CD14-positive monocyte (primary cell): Measurements from ENCODE around the gene IPO11. TPM values are rescaled to one million over a fixed set of nuclear protein-coding genes. Genes with fewer than 3 reads are reported as not detected.
"Not testable (repeated sequence)": the region's sequence is repeated elsewhere in the genome, so short reads cannot be mapped to it uniquely, and the experiment has no call there.

Experiments
- DNase-seq, 3 donors: peaks; one replicate each; pipeline ENCODE4 v3.0.0-alpha.2; 2011 to 2022
- H2AFZ ChIP-seq: 2 replicates; pipeline ENCODE4 v1.6.0; 2012; ENCODE audit warnings: mild to moderate bottlenecking, low read depth, low read length, inconsistent platforms; ENCODE audit not compliant: insufficient read depth, poor library complexity, severe bottlenecking
- H3K27ac ChIP-seq, 2 donors: 1 replicate in 1 of 2; 2 replicates in 1 of 2; pipeline ENCODE4 v1.5.1; 2012 to 2013; ENCODE audit warnings: low read length in 2 of 2, control low read depth in 1 of 2, inconsistent platforms in 1 of 2, low read depth in 1 of 2, mild to moderate bottlenecking in 1 of 2
- H3K27me3 ChIP-seq, 2 donors: one replicate each; pipeline versions ENCODE4 v1.6.0 to v1.6.1; 2011 to 2013; ENCODE audit warnings: low read length in 2 of 2; ENCODE audit not compliant: control insufficient read depth in 2 of 2, insufficient read depth in 2 of 2
- H3K36me3 ChIP-seq, 2 donors: replicated peaks in 1 of 2; 1 replicate in 1 of 2; 2 replicates in 1 of 2; pipeline versions ENCODE4 v1.5.1 to v1.6.1; 2012 to 2013; ENCODE audit warnings: low read length in 2 of 2, control low read depth in 1 of 2, inconsistent platforms in 1 of 2, mild to moderate bottlenecking in 1 of 2; ENCODE audit not compliant: insufficient read depth in 2 of 2, control insufficient read depth in 1 of 2
- H3K4me1 ChIP-seq, 2 donors: 1 replicate in 1 of 2; 2 replicates in 1 of 2; pipeline versions ENCODE4 v1.5.1 to v1.6.1; 2012 to 2013; ENCODE audit warnings: low read length in 2 of 2, control low read depth in 1 of 2, inconsistent platforms in 1 of 2, mild to moderate bottlenecking in 1 of 2, moderate library complexity in 1 of 2; ENCODE audit not compliant: insufficient read depth in 2 of 2, control insufficient read depth in 1 of 2
- H3K4me2 ChIP-seq: replicated peaks from 2 replicates; pipeline ENCODE3; 2012; ENCODE audit warnings: low read length, moderate library complexity, mild to moderate bottlenecking; ENCODE audit not compliant: poor library complexity, severe bottlenecking; ENCODE audit errors: extremely low read depth
- H3K4me3 ChIP-seq, 3 experiments: fragments of 200-600 bp in 1 of 3; sonication (generic) in 1 of 3; replicated peaks in 1 of 3; 1 replicate in 2 of 3; 2 replicates in 1 of 3; pipeline ENCODE4 v1.5.1; 2011 to 2013; ENCODE audit warnings: low read length in 3 of 3, mild to moderate bottlenecking in 3 of 3, control low read depth in 2 of 3, low read depth in 2 of 3, inconsistent platforms in 1 of 3, moderate library complexity in 1 of 3
- H3K79me2 ChIP-seq: 2 replicates; pipeline ENCODE4 v1.6.0; 2012; ENCODE audit warnings: mild to moderate bottlenecking, control low read depth, inconsistent platforms, low read length, moderate library complexity; ENCODE audit not compliant: insufficient read depth
- H3K9ac ChIP-seq: 2 replicates; pipeline ENCODE4 v1.6.0; 2017; ENCODE audit warnings: low read length, mild to moderate bottlenecking; ENCODE audit not compliant: insufficient read depth, poor library complexity, severe bottlenecking
- H3K9me3 ChIP-seq, 2 donors: replicated peaks in 1 of 2; 1 replicate in 1 of 2; 2 replicates in 1 of 2; pipeline versions ENCODE4 v1.5.1 to v1.6.1; 2012 to 2013; ENCODE audit warnings: low read length in 2 of 2, control low read depth in 1 of 2; ENCODE audit not compliant: control insufficient read depth in 1 of 2, insufficient read depth in 1 of 2
- H4K20me1 ChIP-seq: 2 replicates; pipeline ENCODE4 v1.6.0; 2012; ENCODE audit warnings: mild to moderate bottlenecking, low read length, control low read depth, moderate library complexity; ENCODE audit not compliant: insufficient read depth
- H3K27ac Mint-ChIP-seq, 7 donors: one replicate each; pipeline ENCODE4 v1.8.0; 2020; ENCODE audit warnings: mild to moderate bottlenecking in 7 of 7, mixed read lengths in 7 of 7, moderate library complexity in 6 of 7, inconsistent platforms in 2 of 7
- H3K27me3 Mint-ChIP-seq, 3 donors: one replicate each; pipeline ENCODE4 v1.8.0; 2021 to 2022; ENCODE audit warnings: low read depth in 3 of 3, mild to moderate bottlenecking in 3 of 3, mixed read lengths in 3 of 3, moderate library complexity in 3 of 3, inconsistent platforms in 1 of 3
- H3K36me3 Mint-ChIP-seq, 2 donors: one replicate each; pipeline ENCODE4 v1.8.0; 2020; ENCODE audit warnings: mixed read lengths in 2 of 2, inconsistent platforms in 1 of 2, mild to moderate bottlenecking in 1 of 2
- H3K4me1 Mint-ChIP-seq: one replicate; pipeline ENCODE4 v1.8.0; 2020; ENCODE audit warnings: mild to moderate bottlenecking, mixed read lengths
- H3K4me3 Mint-ChIP-seq, 2 donors: one replicate each; pipeline ENCODE4 v1.8.0; 2020; ENCODE audit warnings: mild to moderate bottlenecking in 2 of 2, mixed read lengths in 2 of 2, moderate library complexity in 1 of 2
- H3K9me3 Mint-ChIP-seq, 7 donors: one replicate each; pipeline ENCODE4 v1.8.0; 2020 to 2022; ENCODE audit warnings: mixed read lengths in 7 of 7, mild to moderate bottlenecking in 6 of 7, moderate library complexity in 6 of 7, inconsistent platforms in 2 of 7
- CTCF ChIP-seq: fragments of 200-600 bp; IDR thresholded peaks from one replicate; pipeline ENCODE4 v1.8.0; 2022; ENCODE audit warnings: antibody characterized with exemption, mild to moderate bottlenecking
- WGBS: methylation state at CpG from one replicate; pipeline ENCODE4 v1.1.5; 2013; ENCODE audit warnings: missing lambda C conversion rate; ENCODE audit not compliant: insufficient coverage; 5-methylcytosine and 5-hydroxymethylcytosine counted together
- intact Hi-C, 2 donors: fragments of 100-400 bp; cut with micrococcal nuclease; formaldehyde crosslinking; loops; one replicate each; pipeline versions ENCODE4 v1.15.0 to v1.15.1; 2023
- polyA plus RNA-seq, 3 donors: library from polyadenylated mRNA; depleted of rRNA in 1 of 3; unstranded in 2 of 3; stranded (reverse) in 1 of 3; fragments of 300-500 nt in 2 of 3; fragments of >200 nt in 1 of 3; fragmentation: Illumina TruSeq in 2 of 3; gene quantifications; 1 replicate in 2 of 3; 2 replicates in 1 of 3; pipeline ENCODE4 v1.2.3, GENCODE V29; 2012 to 2021

Gene IPO11
- polyA plus RNA-seq, 3 donors = 4.4 to 5.5 (median 5.3) TPM

DNA sequence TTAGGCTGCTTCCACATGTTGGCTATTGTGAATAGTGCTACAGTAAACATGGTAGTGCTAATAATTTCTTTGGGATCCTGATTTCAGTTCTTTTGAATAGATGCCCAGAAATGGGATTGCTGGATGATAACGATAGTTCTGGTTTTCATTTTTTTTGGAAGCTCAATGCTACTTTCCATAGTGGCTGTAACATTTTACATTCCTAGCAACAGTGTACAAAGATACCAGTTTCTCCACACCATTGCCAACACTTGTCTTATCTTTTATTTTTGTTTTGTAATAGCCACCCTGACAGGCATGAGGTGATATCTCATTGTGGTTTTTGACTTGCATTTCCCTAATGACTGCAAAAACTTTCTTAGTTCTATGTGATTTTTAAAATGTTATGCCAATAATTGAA lies 97.2 kb downstream of the IPO11 start:
- no peaks in the 10 kb centered on the region for H3K4me1 ChIP-seq
- H3K4me3 Mint-ChIP-seq = no peak overlapping the region
- H3K27me3 ChIP-seq = no peaks in the 10 kb centered on the region
- intact Hi-C loops = loop anchor here in 1 of 2 donors (10.0 kb wide), 1 partner anchor 55 kb away; no protein-coding TSS in a partner anchor
- no peak overlapping the region for H3K27ac ChIP-seq
- H3K9me3 ChIP-seq = no peaks in the 10 kb centered on the region
- H3K27me3 Mint-ChIP-seq = no peaks in the 10 kb centered on the region
- H3K4me3 ChIP-seq = no peak overlapping the region
- no peak overlapping the region for H3K27ac Mint-ChIP-seq
- H3K36me3 Mint-ChIP-seq = peaks cover 29 to 31% of the 10 kb centered on the region in 2 donors
- H3K36me3 ChIP-seq = peaks cover 3 to 29% of the 10 kb centered on the region in 2 donors
- no peak overlapping the region for H2AFZ ChIP-seq
- no peaks in the 10 kb centered on the region for H3K4me1 Mint-ChIP-seq
- H3K9me3 Mint-ChIP-seq = peaks cover 0 to 2% (median 0%) of the 10 kb centered on the region in 7 donors
- no peaks in the 10 kb centered on the region for H4K20me1 ChIP-seq
- H3K79me2 ChIP-seq = no peaks in the 10 kb centered on the region
- WGBS = 100% methylated on average over 1 of the region's 1 CpG
- no peak overlapping the region for H3K4me2 ChIP-seq
- H3K9ac ChIP-seq = no peak overlapping the region
- no peak for TF ChIP-seq CTCF
- DNase-seq = no peak

DNA sequence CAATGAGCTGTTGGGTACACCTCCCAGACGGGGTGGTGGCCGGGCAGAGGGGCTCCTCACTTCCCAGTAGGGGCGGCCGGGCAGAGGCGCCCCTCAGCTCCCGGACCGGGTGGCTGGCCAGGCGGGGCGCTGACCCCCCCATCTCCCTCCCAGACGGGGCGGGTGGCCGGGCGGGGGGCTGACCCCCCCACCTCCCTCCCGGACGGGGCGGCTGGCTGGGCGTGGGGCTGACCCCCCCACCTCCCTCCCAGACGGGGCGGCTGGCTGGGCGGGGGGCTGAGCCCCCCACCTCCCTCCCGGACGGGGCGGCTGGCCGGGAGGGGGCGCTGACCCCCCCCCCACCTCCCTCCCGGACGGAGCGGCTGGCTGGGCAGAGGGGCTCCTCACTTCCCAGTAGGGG lies 100.5 kb downstream of the IPO11 start:
- H3K36me3 Mint-ChIP-seq = peaks cover 32 to 43% of the 10 kb centered on the region in 2 donors
- H3K27me3 Mint-ChIP-seq, DNase-seq, H3K27ac ChIP-seq, H3K79me2 ChIP-seq, H3K4me2 ChIP-seq, H3K27me3 ChIP-seq, H3K9ac ChIP-seq, H3K4me3 Mint-ChIP-seq, H2AFZ ChIP-seq, H3K4me1 Mint-ChIP-seq, H4K20me1 ChIP-seq, H3K4me1 ChIP-seq, H3K9me3 ChIP-seq, H3K9me3 Mint-ChIP-seq, H3K4me3 ChIP-seq, H3K27ac Mint-ChIP-seq: not testable (repeated sequence)
- intact Hi-C loops = loop anchor here in 1 of 2 donors (10.0 kb wide), 1 partner anchor 52 kb away; no protein-coding TSS in a partner anchor
- peaks cover 0 to 30% of the 10 kb centered on the region in 2 donors for H3K36me3 ChIP-seq
- 80% methylated on average over 1 of the region's 28 CpGs for WGBS
